ENCODE measurements around the gene HTR6. TPM values are rescaled to one million over a fixed set of nuclear protein-coding genes. Genes with fewer than 3 reads are reported as not detected.

The HTR6 gene
- total RNA-seq, 1 experiment from 2014 or later, result 0.37 TPM

DNA sequence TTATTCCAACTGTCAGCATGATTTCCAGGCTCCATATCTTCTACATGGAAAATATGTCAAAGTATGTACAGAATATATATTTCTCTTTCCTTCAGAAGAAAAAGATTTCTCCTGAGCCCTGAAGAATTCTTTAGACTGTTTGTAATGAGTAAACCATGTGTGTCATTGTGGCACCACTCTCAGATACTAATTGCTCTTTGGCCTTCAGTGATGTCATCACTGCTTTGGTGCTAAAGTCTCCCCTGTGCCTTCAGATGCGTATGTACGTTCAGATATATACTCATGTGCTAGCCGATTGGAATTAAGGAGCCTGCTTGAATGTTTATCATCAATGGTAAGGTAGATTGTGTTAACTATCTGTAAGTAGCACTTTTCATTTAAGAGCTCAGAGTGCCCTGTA, 41.2 kb upstream of the HTR6 start:
- Histone ChIP-seq H2AFZ (ENCODE audit: low read length) (no peak overlapping the region), H2BK120ac (ENCODE audit: low read depth, low read length, poor library complexity, severe bottlenecking) (no peak overlapping the region), H3K4ac (ENCODE audit: low read depth, low read length) (no peak overlapping the region), H4K5ac (ENCODE audit: insufficient read length, low read depth, low read length) (no peak overlapping the region), H3K9ac (ENCODE audit: extremely low read depth, insufficient read length, low read length) (no peak overlapping the region), H4K20me1 (ENCODE audit: control insufficient read depth, insufficient read depth, insufficient read length) (no peaks in the 10 kb centered on the region), H3K23ac (ENCODE audit: insufficient read length, low read depth, low read length) (no peak overlapping the region), H3K4me1 (ENCODE audit: insufficient read depth, low read length) (peaks cover 5% of the 10 kb centered on the region; the same call in 1 of the 2 replicates), H2BK20ac (ENCODE audit: low read depth, low read length, poor library complexity, severe bottlenecking) (no peak overlapping the region), H3K27ac (ENCODE audit: insufficient read length, low read depth, low read length) (no peak overlapping the region), H2BK12ac (ENCODE audit: insufficient read length, low read depth, low read length) (no peak overlapping the region), H3T11ph (ENCODE audit: low read length) (no peak overlapping the region), H3K18ac (ENCODE audit: insufficient read length, low read depth, low read length) (no peak overlapping the region), H4K91ac (ENCODE audit: insufficient read length, low read depth, low read length) (no peak overlapping the region), H3K23me2 (ENCODE audit: insufficient read length, low read depth, low read length, poor library complexity, severe bottlenecking) (no peaks in the 10 kb centered on the region), H3K79me2 (ENCODE audit: insufficient read depth, low read length) (peaks cover 5% of the 10 kb centered on the region; the same call in 1 of the 2 replicates), H2BK15ac (ENCODE audit: low read depth, low read length) (no peak overlapping the region), H2AK5ac (ENCODE audit: insufficient read length, low read length) (no peak overlapping the region), H3K4me2 (ENCODE audit: insufficient read depth, insufficient read length, low read length) (no peak overlapping the region), H2BK5ac (ENCODE audit: insufficient read length, low read length) (no peak overlapping the region), H3K9me3 (ENCODE audit: control insufficient read depth, low read depth, low read length) (no peaks in the 10 kb centered on the region), H3K79me1 (ENCODE audit: insufficient read depth, low read depth, low read length, poor library complexity, severe bottlenecking) (peaks cover 3% of the 10 kb centered on the region), H3K27me3 (ENCODE audit: insufficient read depth, low read length) (no peaks in the 10 kb centered on the region), H4K8ac (replicated peaks; ENCODE audit: insufficient read length, low read depth, low read length) (no peak overlapping the region), H3K14ac (ENCODE audit: insufficient read depth, low read length) (no peak overlapping the region), H3K56ac (ENCODE audit: insufficient read length, low read depth, low read length) (no peak overlapping the region)
- Mint-ChIP-seq H3K36me3 (ENCODE audit: insufficient read depth in 1 of 3, low read depth in 3 of 3) (peaks cover 9 to 37% (median 26%) of the 10 kb centered on the region in 3 experiments; a peak in 6 of 7 replicates), H3K4me3 (no peak overlapping the region), H3K9me3 (no peaks in the 10 kb centered on the region), H3K27ac (no peak overlapping the region), H3K27me3 (ENCODE audit: low read depth) (no peaks in the 10 kb centered on the region), H3K4me1 (peaks cover 17 to 20% of the 10 kb centered on the region in 2 experiments)
- TF ChIP-seq, protein P1, sequence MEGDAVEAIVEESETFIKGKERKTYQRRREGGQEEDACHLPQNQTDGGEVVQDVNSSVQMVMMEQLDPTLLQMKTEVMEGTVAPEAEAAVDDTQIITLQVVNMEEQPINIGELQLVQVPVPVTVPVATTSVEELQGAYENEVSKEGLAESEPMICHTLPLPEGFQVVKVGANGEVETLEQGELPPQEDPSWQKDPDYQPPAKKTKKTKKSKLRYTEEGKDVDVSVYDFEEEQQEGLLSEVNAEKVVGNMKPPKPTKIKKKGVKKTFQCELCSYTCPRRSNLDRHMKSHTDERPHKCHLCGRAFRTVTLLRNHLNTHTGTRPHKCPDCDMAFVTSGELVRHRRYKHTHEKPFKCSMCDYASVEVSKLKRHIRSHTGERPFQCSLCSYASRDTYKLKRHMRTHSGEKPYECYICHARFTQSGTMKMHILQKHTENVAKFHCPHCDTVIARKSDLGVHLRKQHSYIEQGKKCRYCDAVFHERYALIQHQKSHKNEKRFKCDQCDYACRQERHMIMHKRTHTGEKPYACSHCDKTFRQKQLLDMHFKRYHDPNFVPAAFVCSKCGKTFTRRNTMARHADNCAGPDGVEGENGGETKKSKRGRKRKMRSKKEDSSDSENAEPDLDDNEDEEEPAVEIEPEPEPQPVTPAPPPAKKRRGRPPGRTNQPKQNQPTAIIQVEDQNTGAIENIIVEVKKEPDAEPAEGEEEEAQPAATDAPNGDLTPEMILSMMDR (conservative IDR thresholded peaks at IDR 0.05), result no peak
- WGBS (ENCODE audit: extremely low coverage, insufficient read length, low lambda C conversion rate), result no CpG with 5 or more reads among the region's 3 CpGs
- DNase-seq, result no peak
